Stimulated activated CD4-positive, alpha-beta T cell treated with anti-CD3 and anti-CD28 coated beads, Interleukin-1b, Interleukin-23, amount 100 ng/mL, for 24 hours (primary cell): ENCODE measurements around the gene GRK3.
"Not testable (repeated sequence)": the region's sequence is repeated elsewhere in the genome, so short reads cannot be mapped to it uniquely, and the experiment has no call there.

ENCODE experiments used
- DNase-seq, 4 experiments: peaks; one replicate each; pipeline ENCODE4 v3.0.0-alpha.2; 2020; ENCODE audit warnings: low read depth in 4 of 4, low spot score in 1 of 4

The GRK3 gene

GRCh38 chr22:25694196-25694907 lies 129.9 kb downstream of the GRK3 start:
- DNase-seq: no peak

- DNase-seq: no peak
Measured at GRCh38 chr22:25695146-25695545, 130.7 kb downstream of the GRK3 start.

DNA sequence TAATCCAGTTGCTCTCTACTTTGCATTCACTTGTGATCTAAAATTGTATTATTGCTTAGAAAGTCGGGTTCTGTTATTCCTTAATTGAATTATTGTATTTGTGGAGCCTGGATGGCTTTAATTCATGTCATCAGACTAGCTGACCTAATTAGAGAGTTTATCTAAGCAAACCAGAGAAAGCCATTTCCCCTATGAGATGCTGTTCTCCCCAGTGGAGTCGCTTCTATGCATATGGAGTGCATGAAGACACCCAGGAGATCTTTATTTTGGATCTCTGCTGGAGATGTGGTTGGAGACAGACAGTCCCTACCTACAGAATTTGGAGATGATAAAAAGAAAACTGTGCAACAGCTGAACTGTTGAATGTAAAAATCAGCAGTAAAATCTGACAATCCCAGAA lies 132.3 kb downstream of the GRK3 start:
- no peak for DNase-seq

DNA sequence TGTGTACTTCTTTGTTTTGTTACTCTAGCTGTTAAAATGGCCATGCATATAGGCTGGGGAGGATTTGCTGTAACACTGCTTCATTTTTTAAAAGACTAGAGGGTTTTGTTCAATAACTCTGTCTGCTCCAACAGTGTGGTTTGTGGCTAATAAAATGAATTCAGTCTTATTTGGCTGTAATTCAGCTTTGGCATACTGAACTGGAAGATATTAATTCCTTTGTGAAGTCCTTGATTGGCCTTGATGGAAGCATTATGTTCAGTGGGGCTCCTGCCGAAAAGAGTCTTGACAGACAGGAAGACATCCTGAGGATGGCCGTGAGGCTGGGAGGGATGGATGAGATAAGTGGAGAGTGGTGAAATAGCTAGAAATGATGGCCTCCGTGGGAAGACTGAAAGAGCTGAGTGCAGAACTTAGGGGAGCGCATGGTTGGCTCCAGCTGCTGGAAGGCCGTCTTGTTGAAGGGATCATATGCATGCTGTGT lies 132.7 kb downstream of the GRK3 start:
- DNase-seq: no peak

DNA sequence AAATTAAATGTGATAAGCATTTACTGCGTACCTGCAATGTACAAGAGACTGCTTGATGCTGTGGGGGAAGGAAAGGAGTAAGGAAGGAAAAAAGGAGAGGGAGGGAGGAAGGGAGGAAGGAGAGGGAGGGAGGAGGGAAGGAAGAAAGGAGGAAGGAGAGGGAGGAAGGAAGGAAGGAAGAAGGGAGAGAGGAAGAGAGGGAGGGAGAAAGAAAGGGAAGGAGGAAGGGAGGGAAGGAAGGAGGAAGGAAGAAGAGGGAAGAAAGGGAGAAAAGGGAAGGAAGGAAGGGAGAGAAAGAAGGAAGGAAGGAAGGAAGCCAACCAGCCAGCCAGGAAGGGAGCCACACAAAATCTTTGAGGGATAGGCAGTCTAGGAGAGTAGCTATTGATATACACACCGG lies 133.5 kb downstream of the GRK3 start:
- no peak for DNase-seq

DNA sequence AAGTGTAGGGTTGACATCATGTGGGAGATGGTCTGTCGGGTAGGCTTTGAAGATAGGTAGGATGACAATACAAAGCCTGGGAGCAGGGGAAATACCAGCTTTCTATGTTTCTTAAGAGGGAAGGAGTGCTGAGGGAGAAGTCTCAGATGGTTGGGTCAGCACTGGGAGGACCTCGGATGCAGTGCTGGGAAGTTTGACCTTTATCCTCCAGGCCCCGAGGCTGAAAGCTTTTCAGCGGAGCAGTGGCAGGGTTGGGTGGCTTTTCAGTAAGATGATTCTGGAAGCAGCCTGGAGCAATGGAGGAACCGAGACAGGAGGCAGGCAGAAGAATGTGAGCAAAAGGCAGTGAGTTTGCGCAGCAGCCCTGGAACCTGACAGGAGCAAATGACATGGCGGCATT lies 134.0 kb downstream of the GRK3 start:
- no peak for DNase-seq

DNA sequence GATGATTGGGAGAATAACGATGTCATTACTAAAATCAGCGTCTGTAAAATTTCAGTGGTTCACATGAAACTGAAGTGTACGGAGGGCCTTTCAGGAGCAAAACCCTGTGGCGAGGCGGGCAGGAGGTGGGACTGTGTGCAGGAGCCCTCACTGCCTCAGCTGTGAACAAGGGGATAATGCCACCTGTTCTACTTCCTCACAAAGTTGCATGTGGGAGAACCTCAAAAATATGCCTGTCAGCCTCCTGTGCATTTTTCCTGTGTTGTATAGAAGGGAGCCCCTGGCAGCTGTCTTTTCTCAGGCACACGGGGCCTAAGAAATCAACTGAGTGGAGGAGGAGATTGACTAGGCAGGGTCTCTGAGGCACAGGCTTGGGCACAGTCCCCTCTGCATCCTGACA lies 134.5 kb downstream of the GRK3 start:
- DNase-seq: no peak

- DNase-seq: no peak
Measured at GRCh38 chr22:25701056-25701780, 136.7 kb downstream of the GRK3 start.

DNA sequence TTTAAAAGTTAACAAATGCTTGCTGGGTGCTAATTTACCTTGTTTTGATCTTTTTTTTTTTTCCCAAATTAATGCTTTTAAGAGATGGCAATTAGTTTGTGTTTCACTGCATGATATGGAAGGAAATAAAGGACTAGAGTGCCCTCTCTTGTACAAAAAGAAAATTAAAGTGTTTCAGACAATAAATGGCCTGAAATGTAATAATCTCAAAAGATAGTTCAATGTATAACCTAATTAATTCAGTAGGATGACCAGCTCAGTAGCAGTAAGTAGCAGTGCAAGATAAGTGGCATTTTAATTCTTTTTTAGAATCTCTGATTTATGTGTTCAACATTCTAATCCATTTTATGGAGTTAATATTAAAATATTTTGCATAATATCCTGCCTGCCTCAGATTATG lies 137.6 kb downstream of the GRK3 start:
- DNase-seq: no peak

- peak in 1 of 4 experiments; percentile 10 for DNase-seq
Measured at GRCh38 chr22:25702571-25703167, 138.2 kb downstream of the GRK3 start.

DNA sequence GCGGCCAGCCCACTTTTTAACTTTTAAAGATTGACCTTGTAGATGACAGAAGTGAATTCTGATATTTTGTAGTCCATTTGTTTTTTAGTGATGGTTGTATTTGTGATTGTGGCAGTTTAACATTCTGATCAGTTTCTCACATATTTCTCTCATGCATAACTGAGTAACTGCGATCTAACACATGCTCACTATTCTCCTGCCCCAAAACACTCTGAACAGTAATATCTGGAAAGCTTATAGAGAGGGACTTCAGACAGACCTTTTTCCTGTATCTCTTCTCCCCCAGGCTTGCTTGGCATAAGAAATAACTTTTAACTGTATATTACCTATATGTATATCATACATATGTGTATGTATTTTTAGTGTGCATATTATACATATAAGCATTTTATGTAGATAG lies 140.2 kb downstream of the GRK3 start:
- no peak for DNase-seq

- no peak for DNase-seq
Measured at GRCh38 chr22:25706197-25706596, 141.7 kb downstream of the GRK3 start.

DNA sequence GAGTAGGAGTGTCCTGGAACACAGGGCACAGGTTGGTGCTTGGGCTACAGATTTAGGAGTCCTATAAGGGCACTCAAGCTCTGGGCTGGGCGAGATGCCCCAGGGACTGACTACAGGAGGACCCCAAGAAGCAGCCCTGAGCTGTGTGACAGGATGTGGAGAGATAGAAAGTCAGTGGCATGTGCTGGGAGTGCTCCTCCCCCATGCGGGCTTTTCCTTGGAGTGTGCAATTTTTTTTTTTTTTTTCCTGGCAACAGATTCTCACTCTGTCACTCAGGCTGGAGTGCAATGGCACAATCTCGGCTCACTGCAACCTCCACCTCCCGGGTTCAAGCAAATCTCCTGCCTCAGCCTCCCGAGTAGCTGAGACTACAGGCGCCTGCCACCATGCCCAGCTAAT lies 144.0 kb downstream of the GRK3 start:
- DNase-seq: not testable (repeated sequence)

DNA sequence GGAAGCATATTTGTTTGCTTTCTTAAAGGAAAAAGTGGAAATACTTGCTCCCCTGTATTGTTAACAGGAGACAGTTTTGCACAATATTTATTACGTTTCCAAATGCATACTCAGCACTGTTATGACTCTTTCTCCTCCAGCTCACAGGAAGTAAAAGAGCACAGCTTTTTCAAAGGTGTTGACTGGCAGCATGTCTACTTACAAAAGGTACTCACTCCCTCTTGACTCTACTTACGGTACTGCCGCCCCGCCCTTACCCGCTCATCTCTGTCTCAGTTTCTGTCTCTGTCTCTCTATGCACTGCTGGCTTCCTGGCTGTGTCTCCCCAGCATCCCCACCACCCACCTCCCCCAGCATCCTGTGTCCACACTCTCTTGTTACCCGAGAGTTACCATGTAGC lies 145.3 kb downstream of the GRK3 start:
- peak in 1 of 4 experiments; percentile 17 for DNase-seq

DNA sequence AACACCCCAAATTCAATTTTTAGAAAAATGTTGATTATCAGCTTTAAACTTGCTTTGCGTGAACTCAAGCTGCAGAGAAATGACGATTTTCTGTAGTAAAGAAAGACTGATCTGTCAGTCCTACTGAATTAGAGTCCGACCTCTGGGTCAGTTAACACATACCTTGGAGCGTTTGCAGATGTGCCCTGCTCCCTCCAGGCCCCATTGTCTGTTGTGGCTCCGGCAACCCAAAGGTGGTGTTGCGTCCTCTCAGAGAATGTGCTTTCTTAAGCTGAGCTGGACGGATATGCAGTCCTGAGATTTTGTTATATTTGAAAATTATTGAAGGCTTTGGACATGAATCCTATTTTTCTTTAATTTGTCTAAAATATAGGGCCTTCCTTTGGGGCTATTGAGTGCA lies 146.0 kb downstream of the GRK3 start:
- no peak for DNase-seq

- no peak for DNase-seq
Measured at GRCh38 chr22:25711491-25711890, 147.0 kb downstream of the GRK3 start.

DNA sequence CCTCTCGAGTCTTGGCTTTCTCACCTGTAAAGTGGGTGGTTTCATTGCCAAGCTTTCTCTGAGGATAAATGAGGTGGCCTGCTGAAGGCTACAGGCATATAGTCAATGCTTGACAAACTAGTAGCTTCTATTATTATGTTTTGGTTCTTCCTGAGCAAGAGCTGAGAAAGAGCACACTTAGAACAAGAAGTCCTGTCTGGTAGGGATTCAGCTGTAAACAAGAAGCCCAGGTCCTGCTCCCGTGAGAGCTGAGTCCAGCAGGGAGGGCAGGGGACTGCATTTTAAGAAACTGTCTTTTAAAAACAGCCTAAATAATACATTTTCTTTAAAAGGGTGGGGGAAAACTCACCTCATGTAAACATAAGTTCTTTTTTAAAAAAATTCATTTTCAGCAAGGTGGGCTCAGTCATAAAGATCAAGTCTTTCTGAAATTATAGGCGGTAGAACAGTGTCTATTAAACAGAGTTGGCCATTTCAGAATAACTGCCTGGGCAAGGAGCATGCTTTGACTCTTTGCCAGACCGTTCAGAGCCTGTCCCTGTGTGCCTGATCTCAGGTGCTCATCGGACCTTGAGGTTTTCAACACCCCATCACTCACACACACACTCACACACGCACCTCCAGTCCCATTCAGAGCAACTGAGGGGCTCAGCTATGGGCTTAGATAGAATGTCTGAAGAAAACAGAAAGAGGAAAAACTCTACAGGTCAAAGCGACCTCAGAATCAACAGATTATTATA lies 148.4 kb downstream of the GRK3 start:
- no peak for DNase-seq

DNA sequence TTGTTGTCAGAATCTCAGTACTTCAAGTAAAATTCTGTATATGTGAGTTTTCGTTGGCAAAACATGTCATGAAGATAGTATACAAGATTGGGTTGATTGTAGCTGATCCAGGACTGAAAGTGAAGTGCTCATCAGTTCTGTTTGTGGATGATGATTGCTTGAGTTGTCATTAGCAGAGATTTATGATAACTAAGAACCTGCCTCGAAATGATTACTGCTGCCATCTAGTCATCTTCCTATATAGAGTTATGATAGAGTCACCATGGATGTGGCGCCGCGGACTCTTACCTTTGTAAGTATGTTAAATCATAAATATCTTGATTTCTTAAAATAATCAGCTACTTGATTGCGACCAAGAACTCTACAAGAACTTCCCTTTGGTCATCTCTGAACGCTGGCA lies 149.6 kb downstream of the GRK3 start:
- DNase-seq: no peak

- DNase-seq: no peak
Measured at GRCh38 chr22:25714739-25715138, 150.3 kb downstream of the GRK3 start.

- DNase-seq: no peak
Measured at GRCh38 chr22:25716637-25717036, 152.2 kb downstream of the GRK3 start.

DNA sequence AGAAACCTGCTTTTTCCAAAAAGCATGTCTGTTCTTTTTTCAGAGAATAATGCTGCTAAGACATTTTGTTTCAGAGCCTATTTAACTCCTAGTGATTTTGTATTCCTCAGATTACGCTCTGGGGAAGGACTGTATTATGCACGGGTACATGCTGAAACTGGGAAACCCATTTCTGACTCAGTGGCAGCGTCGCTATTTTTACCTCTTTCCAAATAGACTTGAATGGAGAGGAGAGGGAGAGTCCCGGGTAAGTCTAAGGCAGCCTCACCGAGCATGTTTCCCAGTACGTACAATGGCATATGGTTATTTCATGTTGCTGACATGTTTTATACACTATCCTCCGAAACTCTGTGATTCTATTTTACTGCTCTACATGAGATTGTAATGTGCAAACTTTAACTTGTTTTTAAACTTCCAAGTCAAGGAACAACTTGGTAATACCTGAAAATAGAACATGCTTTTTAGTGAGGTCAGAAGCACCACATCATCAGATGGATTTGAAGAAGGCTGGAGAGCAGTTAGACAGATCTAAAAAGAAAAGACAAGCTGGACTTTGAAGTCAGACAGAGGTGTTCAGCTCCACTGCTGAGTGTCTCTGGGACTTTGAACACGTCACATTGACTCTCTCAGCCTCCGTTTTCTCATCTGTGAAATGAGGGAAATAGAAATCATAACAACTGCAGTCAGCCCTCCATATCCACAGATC lies 153.8 kb downstream of the GRK3 start:
- DNase-seq: no peak
